ENCODE measurements around the gene ZFP64.
A peak's percentile ranks its signal among the peaks of the same experiment; 100 is the strongest.

GRCh38 chr20:52191132-52191915, at the start of gene ZFP64:
- TF ChIP-seq CTCF (IDR thresholded peaks at IDR 0.05): peak; percentile 69
- no peak for TF ChIP-seq EZH2phosphoT487 (IDR thresholded peaks at IDR 0.05)
- peak; percentile 28 for TF ChIP-seq EZH2 (IDR thresholded peaks at IDR 0.05)

Data from neural progenitor cell (in vitro differentiated cells).